ENCODE measurements around the gene PRR5L.

DNA sequence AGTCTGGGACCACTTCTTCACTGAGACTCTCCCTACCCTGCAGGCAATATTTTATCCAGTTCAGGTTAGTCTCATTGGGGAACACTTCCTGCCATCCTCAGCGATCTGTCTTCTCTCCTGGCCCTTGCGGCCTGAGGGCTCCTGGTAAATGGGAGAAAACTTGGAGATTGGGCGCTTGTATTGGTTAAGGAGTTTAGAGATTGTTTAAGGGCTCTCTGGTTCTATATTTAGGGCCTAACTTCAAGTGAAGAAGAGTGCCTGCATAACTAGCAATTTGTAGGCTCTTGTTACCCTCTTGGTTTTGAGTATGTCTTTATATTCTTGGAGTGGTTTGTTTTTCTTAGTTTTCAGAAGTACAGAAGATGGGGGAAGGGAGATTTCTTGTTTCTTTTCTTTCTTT is 141.3 kb downstream of the PRR5L start:
- TF ChIP-seq EZH2 (IDR thresholded peaks at IDR 0.05; ENCODE audit: borderline replicate concordance, low read length) = no peak
- TF ChIP-seq, protein P1, sequence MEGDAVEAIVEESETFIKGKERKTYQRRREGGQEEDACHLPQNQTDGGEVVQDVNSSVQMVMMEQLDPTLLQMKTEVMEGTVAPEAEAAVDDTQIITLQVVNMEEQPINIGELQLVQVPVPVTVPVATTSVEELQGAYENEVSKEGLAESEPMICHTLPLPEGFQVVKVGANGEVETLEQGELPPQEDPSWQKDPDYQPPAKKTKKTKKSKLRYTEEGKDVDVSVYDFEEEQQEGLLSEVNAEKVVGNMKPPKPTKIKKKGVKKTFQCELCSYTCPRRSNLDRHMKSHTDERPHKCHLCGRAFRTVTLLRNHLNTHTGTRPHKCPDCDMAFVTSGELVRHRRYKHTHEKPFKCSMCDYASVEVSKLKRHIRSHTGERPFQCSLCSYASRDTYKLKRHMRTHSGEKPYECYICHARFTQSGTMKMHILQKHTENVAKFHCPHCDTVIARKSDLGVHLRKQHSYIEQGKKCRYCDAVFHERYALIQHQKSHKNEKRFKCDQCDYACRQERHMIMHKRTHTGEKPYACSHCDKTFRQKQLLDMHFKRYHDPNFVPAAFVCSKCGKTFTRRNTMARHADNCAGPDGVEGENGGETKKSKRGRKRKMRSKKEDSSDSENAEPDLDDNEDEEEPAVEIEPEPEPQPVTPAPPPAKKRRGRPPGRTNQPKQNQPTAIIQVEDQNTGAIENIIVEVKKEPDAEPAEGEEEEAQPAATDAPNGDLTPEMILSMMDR (conservative IDR thresholded peaks at IDR 0.05 in 1 of 2, IDR thresholded peaks at IDR 0.05 in 1 of 2; ENCODE audit: extremely low read depth in 1 of 2, insufficient read depth in 1 of 2, low read depth in 1 of 2, low read length in 2 of 2) = no peak

Measured in mammary epithelial cell (primary cell).